SK-N-SH (cell line): ENCODE results near the gene TBC1D19. TPM values are rescaled to one million over a fixed set of nuclear protein-coding genes. Genes with fewer than 3 reads are reported as not detected.

Source experiments
- CTCF ChIA-PET: fragments of 300-600, 350-600 bp; formaldehyde crosslinking; extraction: SDS; loops from one replicate; lab custom pipeline; 2021; lab: Yijun Ruan, JAX
- POLR2A ChIA-PET: fragments of 350-600 bp; sonication (Branson Sonifier 250); formaldehyde crosslinking; extraction: SDS; loops from one replicate; lab custom pipeline; 2020; ENCODE audit warnings: antibody characterized with exemption, inconsistent platforms; lab: Yijun Ruan, JAX
- DNase-seq: peaks from one replicate; pipeline ENCODE4 v3.0.0; 2012
- H2AFZ ChIP-seq: fragments of 200-600 bp; sonication (generic); 2 replicates; pipeline ENCODE4 v1.8.1; 2016; ENCODE audit warnings: antibody characterized with exemption, mild to moderate bottlenecking, low read depth
- H3F3A ChIP-seq: fragments of 200-600 bp; sonication (generic); replicated peaks from 2 replicates; pipeline ENCODE3; 2016; ENCODE audit warnings: antibody characterized with exemption, mild to moderate bottlenecking; ENCODE audit not compliant: insufficient read depth
- H3K27ac ChIP-seq, 2 experiments: fragments of 200-500 bp in 1 of 2; fragments of 200-600 bp in 1 of 2; sonication (Bioruptor generic) in 1 of 2; sonication (generic), shearing (Covaris generic) in 1 of 2; 2 replicates each; pipeline versions ENCODE4 v1.5.1 to v1.6.1; 2014 to 2016; ENCODE audit warnings: low read depth in 2 of 2, inconsistent platforms in 1 of 2, low read length in 1 of 2, mild to moderate bottlenecking in 1 of 2, mixed read lengths in 1 of 2
- H3K27me3 ChIP-seq: fragments of 200-600 bp; sonication (generic), shearing (Covaris generic); 2 replicates; pipeline ENCODE4 v1.6.1; 2016; ENCODE audit warnings: mixed run types; ENCODE audit not compliant: insufficient read depth
- H3K36me3 ChIP-seq, 2 experiments: fragments of 200-500 bp in 1 of 2; fragments of 200-600 bp in 1 of 2; sonication (Bioruptor generic) in 1 of 2; sonication (generic) in 1 of 2; replicated peaks in 1 of 2; 2 replicates each; pipeline versions ENCODE3 to v1.5.1; 2014 to 2016; ENCODE audit warnings: low read length in 1 of 2, mild to moderate bottlenecking in 1 of 2; ENCODE audit not compliant: insufficient read depth in 2 of 2, control insufficient read depth in 1 of 2
- H3K4me1 ChIP-seq, 2 experiments: fragments of 200-500 bp in 1 of 2; fragments of 200-600 bp in 1 of 2; sonication (Bioruptor generic) in 1 of 2; sonication (generic), shearing (Covaris generic) in 1 of 2; 2 replicates each; pipeline versions ENCODE4 v1.5.1 to v1.6.1; 2014 to 2016; ENCODE audit warnings: low read depth in 1 of 2, low read length in 1 of 2, mixed run types in 1 of 2; ENCODE audit not compliant: insufficient read depth in 2 of 2, control insufficient read depth in 1 of 2
- H3K4me2 ChIP-seq: fragments of 200-600 bp; sonication (generic), shearing (Covaris generic); 2 replicates; pipeline ENCODE4 v1.6.1; 2017; ENCODE audit warnings: mixed run types
- H3K4me3 ChIP-seq, 2 experiments: fragments of 200-500 bp in 1 of 2; fragments of 200-600 bp in 1 of 2; sonication (Bioruptor generic) in 1 of 2; sonication (generic), shearing (Covaris generic) in 1 of 2; 2 replicates each; pipeline versions ENCODE4 v1.5.1 to v1.8.1; 2014 to 2016; ENCODE audit warnings: low read depth in 2 of 2, inconsistent platforms in 1 of 2, low read length in 1 of 2, mild to moderate bottlenecking in 1 of 2, mixed read lengths in 1 of 2, moderate library complexity in 1 of 2
- H3K79me2 ChIP-seq: fragments of 200-600 bp; sonication (generic); 2 replicates; pipeline ENCODE4 v1.8.1; 2017; ENCODE audit warnings: mild to moderate bottlenecking; ENCODE audit not compliant: insufficient read depth
- H3K9ac ChIP-seq: fragments of 200-600 bp; sonication (generic); 2 replicates; pipeline ENCODE4 v1.6.1; 2017; ENCODE audit warnings: mixed run types
- H3K9me2 ChIP-seq: fragments of 200-600 bp; sonication (generic); 2 replicates; pipeline ENCODE4 v1.6.1; 2017; ENCODE audit warnings: mixed run types
- H3K9me3 ChIP-seq: fragments of 200-600 bp; sonication (generic); 2 replicates; pipeline ENCODE4 v1.6.1; 2017; ENCODE audit warnings: mixed run types, mild to moderate bottlenecking, moderate library complexity
- H4K20me1 ChIP-seq: fragments of 200-600 bp; sonication (generic); 2 replicates; pipeline ENCODE4 v1.6.1; 2017; ENCODE audit warnings: mild to moderate bottlenecking, mixed run types; ENCODE audit not compliant: insufficient read depth
- CTCF ChIP-seq: fragments of 200-600 bp; sonication (generic); IDR thresholded peaks from 2 replicates; pipeline ENCODE4 v1.6.1; 2017; ENCODE audit warnings: antibody characterized with exemption, mild to moderate bottlenecking, moderate library complexity
- FOXM1 ChIP-seq: IDR thresholded peaks from 2 replicates; pipeline ENCODE4 v1.4.0; 2012; ENCODE audit warnings: low read depth, mild to moderate bottlenecking
- GABPA ChIP-seq: IDR thresholded peaks from 2 replicates; pipeline ENCODE4 v1.4.0; 2012; ENCODE audit warnings: low read depth, mild to moderate bottlenecking
- IRF3 ChIP-seq: fragments of 150-350 bp; IDR thresholded peaks from 2 replicates; pipeline ENCODE4 v1.6.1; 2016; ENCODE audit warnings: mild to moderate bottlenecking, low read depth, low read length
- NFIC ChIP-seq: IDR thresholded peaks from 2 replicates; pipeline ENCODE4 v1.4.0; 2012; ENCODE audit warnings: borderline replicate concordance
- RFX5 ChIP-seq: IDR thresholded peaks from 2 replicates; pipeline ENCODE4 v1.6.1; 2012; ENCODE audit warnings: mild to moderate bottlenecking, improper control_type of control experiment, low read length
- TAF1 ChIP-seq: IDR thresholded peaks from 2 replicates; pipeline ENCODE4 v1.6.1; 2012; ENCODE audit warnings: low read depth, mild to moderate bottlenecking, low read length, moderate library complexity, borderline replicate concordance
- TCF12 ChIP-seq: IDR thresholded peaks from 2 replicates; pipeline ENCODE4 v1.4.0; 2012
- TEAD4 ChIP-seq: IDR thresholded peaks from 2 replicates; pipeline ENCODE4 v1.4.0; 2012; ENCODE audit warnings: mild to moderate bottlenecking, borderline replicate concordance; ENCODE audit not compliant: insufficient read depth
- USF1 ChIP-seq: IDR thresholded peaks from 2 replicates; pipeline ENCODE4 v1.4.0; 2012; ENCODE audit warnings: low read depth, borderline replicate concordance
- YY1 ChIP-seq: IDR thresholded peaks from 2 replicates; pipeline ENCODE4 v1.4.0; 2012; ENCODE audit warnings: low read depth, mild to moderate bottlenecking
- polyA plus RNA-seq, 3 experiments: library from polyadenylated mRNA; depleted of rRNA; stranded (reverse); fragments of >200 nt; gene quantifications; 2 replicates each; pipeline ENCODE4 v1.2.3, GENCODE V29; 2012
- TF ChIP-seq, protein P1 (sequence below): IDR thresholded peaks from 2 replicates; pipeline ENCODE4; 2012

The TBC1D19 gene
- polyA plus RNA-seq, 1 of the 3 experiments (the other 2 are of a cell fraction): 4.2 TPM

GRCh38 chr4:26723216-26723615 lies 139.3 kb downstream of the TBC1D19 start (continued):
- no peak for TF ChIP-seq FOXM1
- TF ChIP-seq YY1: no peak
- no peak for TF ChIP-seq IRF3
- no peak for TF ChIP-seq TAF1
- no peak for TF ChIP-seq TCF12

DNA sequence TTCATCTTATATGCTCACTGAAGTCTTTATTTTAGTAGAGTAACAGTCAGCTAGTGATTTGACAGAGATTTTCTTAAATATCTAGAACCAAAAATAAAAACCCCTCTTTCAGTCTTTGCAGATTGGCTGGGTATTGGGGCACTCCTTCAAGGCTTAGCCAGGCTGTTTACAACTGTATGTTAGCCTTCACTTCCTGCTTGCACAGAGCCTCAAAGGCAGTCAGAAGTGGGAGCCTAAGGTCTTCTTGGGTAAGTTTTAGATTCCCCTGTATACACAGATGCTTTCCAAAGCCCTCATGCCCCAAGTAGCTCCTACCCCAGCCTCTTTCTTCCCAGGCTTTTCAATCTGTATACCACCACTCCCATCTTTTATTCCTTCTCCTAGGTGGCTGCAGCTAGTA lies 140.7 kb downstream of the TBC1D19 start:
- POLR2A ChIA-PET: no interaction called here
- Histone ChIP-seq H3K4me2 (no peak overlapping the region), H3K36me3 (peaks cover 1 to 4% of the 10 kb centered on the region in 2 experiments), H3K27ac (no peak overlapping the region), H4K20me1 (no peaks in the 10 kb centered on the region), H3K27me3 (no peaks in the 10 kb centered on the region), H3K4me3 (no peak overlapping the region), H3K9me3 (no peaks in the 10 kb centered on the region), H3K4me1 (no peaks in the 10 kb centered on the region; a peak in 1 of 4 replicates), H3K79me2 (no peaks in the 10 kb centered on the region)
- CTCF ChIA-PET: interaction anchor here (1.0 to 1.9 kb wide), 2 partner anchors 286 to 306 kb away, joined by 4 to 5 read pairs; no protein-coding TSS in a partner anchor
- no peak for DNase-seq
- TF ChIP-seq NFIC (no peak), GABPA (no peak), YY1 (no peak), TEAD4 (no peak), USF1 (no peak), RFX5 (no peak), CTCF (no peak), FOXM1 (no peak)
- TF ChIP-seq, protein P1, sequence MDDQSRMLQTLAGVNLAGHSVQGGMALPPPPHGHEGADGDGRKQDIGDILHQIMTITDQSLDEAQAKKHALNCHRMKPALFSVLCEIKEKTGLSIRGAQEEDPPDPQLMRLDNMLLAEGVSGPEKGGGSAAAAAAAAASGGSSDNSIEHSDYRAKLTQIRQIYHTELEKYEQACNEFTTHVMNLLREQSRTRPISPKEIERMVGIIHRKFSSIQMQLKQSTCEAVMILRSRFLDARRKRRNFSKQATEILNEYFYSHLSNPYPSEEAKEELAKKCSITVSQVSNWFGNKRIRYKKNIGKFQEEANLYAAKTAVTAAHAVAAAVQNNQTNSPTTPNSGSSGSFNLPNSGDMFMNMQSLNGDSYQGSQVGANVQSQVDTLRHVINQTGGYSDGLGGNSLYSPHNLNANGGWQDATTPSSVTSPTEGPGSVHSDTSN: no peak
- TF ChIP-seq, all 33 proteins: peak for 0
- no peak overlapping the region for H3K9ac ChIP-seq
- H3K9me2 ChIP-seq: no peaks in the 10 kb centered on the region
- H3F3A ChIP-seq: no peaks in the 10 kb centered on the region
- H2AFZ ChIP-seq: no peak overlapping the region
